GM23338 (cell line): ENCODE results near the gene ARHGEF39. TPM values are rescaled to one million over a fixed set of nuclear protein-coding genes. Genes with fewer than 3 reads are reported as not detected.

Experiments
- EZH2 ChIP-seq: fragments of 200-600 bp; sonication (generic); IDR thresholded peaks from one replicate; pipeline ENCODE4 v1.8.0; 2017; ENCODE audit warnings: antibody characterized with exemption, mild to moderate bottlenecking, low read depth; ENCODE audit not compliant: unreplicated experiment
- NANOG ChIP-seq: IDR thresholded peaks from 2 replicates; pipeline ENCODE4 v1.6.1; 2016; ENCODE audit warnings: antibody characterized with exemption, borderline replicate concordance
- POLR2AphosphoS5 ChIP-seq: IDR thresholded peaks from 2 replicates; pipeline ENCODE4 v1.6.1; 2016; ENCODE audit warnings: antibody characterized with exemption, low read depth
- STAT1 ChIP-seq: IDR thresholded peaks from one replicate; pipeline ENCODE4 v1.6.1; 2016; ENCODE audit warnings: antibody characterized with exemption; ENCODE audit not compliant: unreplicated experiment
- ZNF114 ChIP-seq: fragments of 250-450 bp; sonication (Bioruptor Pico); IDR thresholded peaks from 2 replicates; pipeline ENCODE4 v1.5.0; 2020; ENCODE audit warnings: mild to moderate bottlenecking, moderate library complexity
- ZNF462 ChIP-seq: fragments of 250-450 bp; sonication (Bioruptor Pico); IDR thresholded peaks from 2 replicates; pipeline ENCODE4 v1.5.0; 2020; ENCODE audit warnings: mild to moderate bottlenecking, moderate library complexity
- polyA plus RNA-seq: library from polyadenylated mRNA; unstranded; fragments of >200 nt; fragmentation: Nextera tagmentation; extraction: Ambion mirVana; gene quantifications from 2 replicates; pipeline ENCODE4 v1.2.1, GENCODE V29; 2016
- total RNA-seq: library from RNA; depleted of rRNA; stranded (reverse); fragments of >200 nt; shearing (Covaris generic); gene quantifications from 2 replicates; pipeline ENCODE4 v1.2.3, GENCODE V29; 2014
- TF ChIP-seq, protein P1 (sequence below): IDR thresholded peaks from 2 replicates; pipeline ENCODE4 v1.6.1; 2016; ENCODE audit warnings: antibody characterized with exemption
- TF ChIP-seq, protein P2 (sequence below), 2 experiments: fragments of 200-600 bp in 1 of 2; sonication (generic) in 1 of 2; conservative IDR thresholded peaks; 2 replicates each; pipeline versions ENCODE4 v1.5.1 to v1.6.1; 2016 to 2017; ENCODE audit warnings: antibody characterized with exemption in 2 of 2, low read depth in 2 of 2, mild to moderate bottlenecking in 2 of 2, moderate library complexity in 1 of 2

The ARHGEF39 gene
- total and polyA plus RNA-seq, 2 experiments from 2014 or later: 16.8 to 31.0 TPM

GRCh38 chr9:35674025-35674361 is 9.0 kb upstream of the ARHGEF39 start (continued):
- no peak for TF ChIP-seq ZNF462 (CRISPR knock-in tag)
- TF ChIP-seq POLR2AphosphoS5: no peak
- TF ChIP-seq NANOG: no peak
- TF ChIP-seq, protein P1, sequence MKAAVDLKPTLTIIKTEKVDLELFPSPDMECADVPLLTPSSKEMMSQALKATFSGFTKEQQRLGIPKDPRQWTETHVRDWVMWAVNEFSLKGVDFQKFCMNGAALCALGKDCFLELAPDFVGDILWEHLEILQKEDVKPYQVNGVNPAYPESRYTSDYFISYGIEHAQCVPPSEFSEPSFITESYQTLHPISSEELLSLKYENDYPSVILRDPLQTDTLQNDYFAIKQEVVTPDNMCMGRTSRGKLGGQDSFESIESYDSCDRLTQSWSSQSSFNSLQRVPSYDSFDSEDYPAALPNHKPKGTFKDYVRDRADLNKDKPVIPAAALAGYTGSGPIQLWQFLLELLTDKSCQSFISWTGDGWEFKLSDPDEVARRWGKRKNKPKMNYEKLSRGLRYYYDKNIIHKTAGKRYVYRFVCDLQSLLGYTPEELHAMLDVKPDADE: no peak
- TF ChIP-seq, protein P2, sequence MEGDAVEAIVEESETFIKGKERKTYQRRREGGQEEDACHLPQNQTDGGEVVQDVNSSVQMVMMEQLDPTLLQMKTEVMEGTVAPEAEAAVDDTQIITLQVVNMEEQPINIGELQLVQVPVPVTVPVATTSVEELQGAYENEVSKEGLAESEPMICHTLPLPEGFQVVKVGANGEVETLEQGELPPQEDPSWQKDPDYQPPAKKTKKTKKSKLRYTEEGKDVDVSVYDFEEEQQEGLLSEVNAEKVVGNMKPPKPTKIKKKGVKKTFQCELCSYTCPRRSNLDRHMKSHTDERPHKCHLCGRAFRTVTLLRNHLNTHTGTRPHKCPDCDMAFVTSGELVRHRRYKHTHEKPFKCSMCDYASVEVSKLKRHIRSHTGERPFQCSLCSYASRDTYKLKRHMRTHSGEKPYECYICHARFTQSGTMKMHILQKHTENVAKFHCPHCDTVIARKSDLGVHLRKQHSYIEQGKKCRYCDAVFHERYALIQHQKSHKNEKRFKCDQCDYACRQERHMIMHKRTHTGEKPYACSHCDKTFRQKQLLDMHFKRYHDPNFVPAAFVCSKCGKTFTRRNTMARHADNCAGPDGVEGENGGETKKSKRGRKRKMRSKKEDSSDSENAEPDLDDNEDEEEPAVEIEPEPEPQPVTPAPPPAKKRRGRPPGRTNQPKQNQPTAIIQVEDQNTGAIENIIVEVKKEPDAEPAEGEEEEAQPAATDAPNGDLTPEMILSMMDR (conservative IDR thresholded peaks at IDR 0.05; ENCODE audit: low read depth in 2 of 2): no peak
- TF ChIP-seq ZNF114: no peak
- no peak for TF ChIP-seq EZH2
- TF ChIP-seq STAT1: no peak
